ENCODE measurements around the gene CEP120.
"Not testable (repeated sequence)": the region's sequence is repeated elsewhere in the genome, so short reads cannot be mapped to it uniquely, and the experiment has no call there.

CEP120 gene

GRCh38 chr5:123423278-123424149 is at the start of gene CEP120:
TSS of gene CEP120 (minus strand) at chr5:123423403. CDS start at chr5:123422998, 405 bp downstream.
- DNase-seq, result peak; percentile 92

GRCh38 chr5:123472150-123472924 is 49.1 kb upstream of the CEP120 start:
- no peak for DNase-seq

GRCh38 chr5:123471385-123471784 is 48.2 kb upstream of the CEP120 start:
- no peak for DNase-seq

- DNase-seq, result not testable (repeated sequence)
Observed at GRCh38 chr5:123466839-123467238, 43.6 kb upstream of the CEP120 start.

GRCh38 chr5:123460296-123460729 is 37.1 kb upstream of the CEP120 start:
- no peak for DNase-seq

GRCh38 chr5:123458994-123459393 is 35.8 kb upstream of the CEP120 start:
- DNase-seq, result not testable (repeated sequence)

GRCh38 chr5:123456242-123456641 is 33.0 kb upstream of the CEP120 start:
- no peak for DNase-seq

GRCh38 chr5:123455640-123456039 is 32.4 kb upstream of the CEP120 start:
- DNase-seq, result no peak

- no peak for DNase-seq
Observed at GRCh38 chr5:123455095-123455494, 31.9 kb upstream of the CEP120 start.

GRCh38 chr5:123454259-123454911 is 31.2 kb upstream of the CEP120 start:
- DNase-seq, result no peak

GRCh38 chr5:123452401-123452800 is 29.2 kb upstream of the CEP120 start:
- no peak for DNase-seq

- no peak for DNase-seq
Observed at GRCh38 chr5:123451047-123451446, 27.8 kb upstream of the CEP120 start.

GRCh38 chr5:123450640-123451039 is 27.4 kb upstream of the CEP120 start:
- DNase-seq, result peak; percentile 86

GRCh38 chr5:123450114-123450513 is 26.9 kb upstream of the CEP120 start:
- no peak for DNase-seq

GRCh38 chr5:123449424-123449974 is 26.3 kb upstream of the CEP120 start:
- DNase-seq, result no peak

GRCh38 chr5:123448743-123449142 is 25.5 kb upstream of the CEP120 start:
- no peak for DNase-seq

- DNase-seq, result no peak
Observed at GRCh38 chr5:123448017-123448617, 24.9 kb upstream of the CEP120 start.

GRCh38 chr5:123444016-123444415 is 20.8 kb upstream of the CEP120 start:
- DNase-seq, result no peak

GRCh38 chr5:123441408-123441807 is 18.2 kb upstream of the CEP120 start:
- DNase-seq, result no peak

- DNase-seq, result no peak
Observed at GRCh38 chr5:123440456-123441181, 17.4 kb upstream of the CEP120 start.

- no peak for DNase-seq
Observed at GRCh38 chr5:123439709-123440108, 16.5 kb upstream of the CEP120 start.

- no peak for DNase-seq
Observed at GRCh38 chr5:123438902-123439301, 15.7 kb upstream of the CEP120 start.

All from NCI-H1105 (cell line).